Measurements from ENCODE around the gene FRMPD3.
"Not testable (repeated sequence)": the region's sequence is repeated elsewhere in the genome, so short reads cannot be mapped to it uniquely, and the experiment has no call there.

Gene FRMPD3

DNA sequence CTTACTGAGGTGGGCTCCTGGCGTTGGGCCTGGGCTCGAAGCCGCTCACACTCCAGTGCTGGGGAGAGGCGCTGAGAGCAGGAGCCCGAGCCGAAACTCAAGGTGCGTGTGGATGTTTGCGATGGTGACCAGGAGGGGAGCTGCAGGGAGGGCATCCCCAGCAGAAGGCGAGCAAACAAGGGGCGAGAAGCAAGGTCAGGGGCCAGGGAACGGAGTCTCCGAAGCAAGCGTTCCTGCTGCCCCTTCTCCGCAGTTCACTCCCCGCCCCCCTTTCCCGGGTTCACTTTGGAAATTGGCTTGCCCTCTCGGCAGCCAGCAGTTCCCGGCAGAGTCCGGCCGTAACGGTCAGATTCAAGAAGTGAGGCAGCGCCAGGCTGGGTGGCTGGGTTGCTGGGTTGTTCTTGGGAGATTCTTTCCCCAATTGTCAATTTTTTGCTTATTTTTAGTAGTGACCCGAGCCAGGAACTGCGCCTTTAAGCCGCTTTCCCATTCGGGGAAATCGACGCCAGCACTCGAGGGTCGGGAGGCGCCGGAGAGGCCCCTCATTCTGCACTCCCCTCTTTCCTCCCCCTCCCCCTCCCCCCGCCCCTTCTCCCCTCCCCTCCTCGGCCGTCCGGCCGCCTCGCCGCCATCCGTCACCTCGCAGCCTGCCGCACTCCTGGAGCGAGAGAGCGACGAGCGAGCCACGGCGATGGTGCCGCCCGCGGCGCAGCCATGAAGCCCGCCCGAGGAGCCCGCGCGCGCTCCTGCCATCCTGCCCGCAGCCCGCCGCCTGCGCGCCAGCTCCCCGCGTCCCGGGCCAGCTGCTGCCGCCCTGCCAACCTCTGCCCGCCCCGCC lies at the start of gene FRMPD3:
TSS of gene FRMPD3 (plus strand) at position 655 of the 838 bp plus-strand sequence. CDS start 76,937 bp downstream, outside the sequence.
- DNase-seq = no peak

DNA sequence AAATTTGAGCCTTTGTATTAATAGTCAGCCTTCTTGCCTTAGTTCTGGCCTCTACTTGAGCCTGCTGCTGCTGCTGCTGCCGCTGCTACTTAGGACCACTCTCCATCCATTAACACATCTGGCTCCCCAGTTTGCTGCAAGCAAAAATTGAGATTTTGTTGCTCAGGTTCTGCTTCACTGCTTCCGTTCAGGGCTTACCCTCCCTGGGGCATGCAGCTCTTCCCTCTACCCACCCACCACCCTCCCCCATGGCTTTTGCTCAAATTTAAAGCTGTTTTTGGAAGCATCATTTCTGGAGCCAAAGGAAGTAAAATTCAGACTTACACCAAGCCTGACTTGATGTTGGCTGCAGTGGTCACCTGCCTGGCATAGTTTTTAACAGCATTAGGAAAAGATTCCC lies 28.9 kb upstream of the FRMPD3 start:
- DNase-seq = no peak

DNA sequence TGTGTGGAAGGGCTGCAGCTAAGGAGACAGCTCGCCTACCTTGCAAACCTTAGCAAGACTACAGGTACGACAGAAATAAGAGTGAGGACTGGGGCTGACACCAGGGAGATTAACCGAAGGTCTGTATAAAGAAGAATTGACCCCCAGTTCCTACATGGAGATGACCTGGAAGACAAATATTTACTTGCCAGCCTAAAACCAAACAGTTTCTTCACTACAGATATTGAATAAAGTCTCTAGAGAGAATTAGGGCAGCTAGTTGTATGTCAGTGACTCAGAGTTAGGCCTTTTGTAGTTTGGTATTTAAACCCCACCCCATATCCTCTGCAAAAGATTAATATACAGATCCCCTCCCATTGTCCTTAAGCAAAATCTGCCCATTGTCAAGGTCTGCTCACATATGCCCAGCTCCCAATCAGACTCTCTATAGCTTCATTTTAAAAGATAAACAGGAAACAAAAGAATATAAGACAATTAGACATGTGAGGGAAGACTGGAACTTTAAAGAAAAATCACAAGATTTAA lies 28.1 kb upstream of the FRMPD3 start:
- DNase-seq = no peak

DNA sequence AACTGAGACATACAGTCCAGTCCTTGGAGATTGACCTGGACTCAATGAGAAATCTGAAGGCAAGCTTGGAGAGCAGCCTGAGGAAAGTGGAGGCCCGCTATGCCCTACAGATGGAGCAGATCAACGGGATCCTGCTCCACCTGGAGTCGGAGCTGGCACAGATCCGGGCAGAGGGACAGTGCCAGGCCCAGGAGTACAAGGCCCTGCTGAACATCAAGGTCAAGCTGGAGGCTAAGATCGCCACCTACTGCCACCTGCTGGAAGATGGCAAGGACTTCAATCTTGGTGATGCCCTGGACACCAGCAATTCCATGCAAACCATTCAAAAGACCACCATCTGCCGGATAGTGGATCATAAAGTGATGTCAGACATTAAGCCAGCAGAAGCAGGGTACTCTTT lies 20.4 kb upstream of the FRMPD3 start:
- DNase-seq = no peak

DNA sequence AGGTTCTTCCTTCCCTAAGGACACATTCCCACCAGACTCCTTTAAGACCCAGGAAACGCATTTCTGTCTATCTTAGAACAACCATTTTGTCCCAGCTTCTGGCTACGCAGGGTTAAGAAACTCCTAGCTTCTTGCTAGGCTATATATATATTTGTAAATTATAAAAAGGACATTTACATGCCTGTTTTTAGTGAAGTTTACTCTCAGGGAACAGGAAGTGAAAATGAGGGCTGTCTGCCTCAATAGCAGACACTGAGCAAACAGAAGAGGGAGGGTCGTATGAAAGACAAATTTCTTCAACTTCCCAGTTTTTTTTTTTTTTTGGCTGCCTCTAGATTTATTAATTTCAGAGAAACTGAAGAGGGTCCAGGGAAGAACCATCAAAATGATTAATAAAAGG lies 9.3 kb upstream of the FRMPD3 start:
- DNase-seq = no peak

DNA sequence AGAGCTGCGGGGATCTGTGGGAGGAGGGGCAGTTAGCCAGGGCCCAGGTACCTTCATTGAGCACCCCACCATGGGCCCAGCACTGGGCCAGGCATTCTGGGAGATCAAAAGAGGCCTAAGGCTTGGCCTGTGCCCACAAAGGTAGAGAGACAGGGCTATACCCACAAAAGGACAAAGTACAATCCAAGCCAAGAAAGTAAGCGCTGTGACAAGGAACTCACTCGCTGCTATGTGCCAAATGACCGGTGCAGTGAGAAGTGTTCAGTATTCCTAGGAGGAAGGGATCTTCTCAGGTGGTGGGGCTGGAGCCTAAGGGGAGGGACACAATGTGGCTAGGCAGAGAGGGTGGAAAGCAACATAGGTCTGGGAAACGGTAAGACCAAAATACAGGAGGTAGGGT lies 8.8 kb upstream of the FRMPD3 start:
- DNase-seq = no peak

DNA sequence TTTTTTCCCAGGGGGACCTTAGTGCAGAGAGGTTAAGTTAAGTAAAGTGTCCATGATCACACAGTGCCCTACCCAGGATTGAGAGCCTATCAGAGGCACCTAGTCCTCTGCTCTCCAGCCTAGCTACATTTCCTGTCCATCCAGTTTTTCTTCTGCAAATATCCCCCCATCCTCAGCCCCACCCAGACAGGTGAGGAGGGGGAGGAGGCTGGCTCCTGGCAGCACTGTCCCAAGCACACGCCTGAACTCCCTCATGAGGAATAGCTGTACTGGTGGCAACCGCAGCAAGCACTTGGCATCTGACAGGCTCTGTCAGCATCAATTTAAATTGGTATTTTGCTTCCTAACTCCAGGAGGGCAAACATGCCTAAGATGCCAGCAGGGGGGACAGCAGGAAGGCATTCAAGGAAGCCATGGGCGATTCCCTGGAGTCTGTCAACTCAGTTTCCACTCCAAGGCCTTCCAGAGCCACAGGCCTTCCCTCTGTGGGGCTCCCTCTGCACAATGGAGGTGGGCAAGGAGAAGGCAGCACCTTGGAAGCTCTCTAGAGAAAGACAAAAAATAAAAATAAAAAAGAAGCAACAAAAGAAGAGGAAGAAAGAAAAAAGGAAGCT lies 6.4 kb upstream of the FRMPD3 start:
- no peak for DNase-seq

DNA sequence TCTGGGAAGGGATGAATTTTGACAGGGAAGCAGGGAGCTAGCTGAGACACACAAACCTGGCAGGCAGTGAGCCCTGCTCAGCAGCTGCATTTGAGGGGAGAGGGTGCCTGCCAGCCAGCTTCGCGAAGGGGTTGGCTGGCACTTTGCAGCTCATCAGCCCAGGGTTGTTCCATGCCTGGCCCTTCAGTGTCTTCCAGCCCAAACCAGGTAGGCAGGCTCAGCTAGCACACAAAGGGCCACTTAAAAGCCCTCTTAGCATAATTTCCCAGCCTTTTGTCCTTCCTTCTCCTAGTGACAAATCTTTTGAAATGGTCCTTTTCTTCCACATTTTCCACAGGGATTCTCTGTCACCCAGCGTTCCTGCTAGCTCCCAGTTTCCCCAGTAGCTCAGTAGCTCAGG lies 4.3 kb upstream of the FRMPD3 start:
- DNase-seq = no peak

DNA sequence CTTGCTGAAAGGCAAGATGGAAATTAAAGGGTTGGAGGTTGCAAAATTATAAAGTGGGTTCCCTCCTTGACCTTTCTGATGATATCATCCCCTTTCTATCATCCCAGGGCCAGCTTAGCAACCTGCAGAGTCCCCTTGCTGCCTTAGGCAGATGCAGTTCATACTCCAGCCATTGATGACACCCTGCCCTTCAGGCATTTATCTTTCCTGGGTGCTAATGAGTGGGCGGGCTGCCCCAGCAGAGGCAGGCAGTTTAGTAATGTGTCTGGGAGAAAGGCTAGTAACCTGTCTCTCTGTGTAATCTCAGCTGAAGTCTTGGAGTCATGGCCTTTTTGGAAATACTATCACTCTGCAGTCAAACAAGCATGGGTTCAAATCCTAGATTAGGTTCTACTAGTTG lies 3.8 kb upstream of the FRMPD3 start:
- DNase-seq = no peak

DNA sequence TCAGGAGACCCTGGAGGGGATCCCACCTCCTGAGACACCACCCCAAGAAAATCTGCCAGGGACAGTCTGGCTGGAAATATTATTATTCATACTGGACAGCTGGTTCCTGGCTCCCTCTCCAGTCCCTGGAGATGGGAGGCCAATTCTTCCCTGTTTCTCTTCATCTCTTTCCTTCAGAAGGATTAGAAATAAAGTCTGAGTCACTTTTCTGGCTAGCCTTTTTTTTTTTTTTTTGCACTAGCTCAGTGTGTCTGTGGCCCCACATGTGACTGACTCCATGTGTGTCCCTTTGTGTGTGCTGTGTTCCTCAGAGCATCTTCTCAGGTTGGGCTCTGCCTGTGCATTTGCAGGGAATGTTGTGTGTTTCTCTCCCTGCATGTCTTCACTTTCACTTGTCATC lies 1.8 kb upstream of the FRMPD3 start:
- DNase-seq = no peak

DNA sequence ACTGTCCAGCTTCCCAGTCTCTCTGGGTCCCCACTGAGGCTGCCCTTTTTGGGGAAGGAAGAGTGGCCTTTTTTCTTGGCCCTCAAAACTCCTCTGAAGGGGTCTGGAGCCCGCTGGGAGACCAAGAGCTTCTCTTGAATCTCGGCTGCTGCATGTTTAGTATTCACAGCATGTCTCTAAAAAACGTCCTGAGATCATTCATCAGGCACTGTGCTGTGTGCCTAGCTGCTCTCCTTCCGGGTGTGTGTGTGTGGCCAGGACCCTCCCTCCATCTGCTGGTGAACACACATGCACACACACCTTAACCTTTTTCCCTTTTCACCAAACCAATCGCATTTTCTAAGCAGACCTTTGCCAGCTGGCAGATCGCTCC lies 841 bp upstream of the FRMPD3 start:
- no peak for DNase-seq

DNA sequence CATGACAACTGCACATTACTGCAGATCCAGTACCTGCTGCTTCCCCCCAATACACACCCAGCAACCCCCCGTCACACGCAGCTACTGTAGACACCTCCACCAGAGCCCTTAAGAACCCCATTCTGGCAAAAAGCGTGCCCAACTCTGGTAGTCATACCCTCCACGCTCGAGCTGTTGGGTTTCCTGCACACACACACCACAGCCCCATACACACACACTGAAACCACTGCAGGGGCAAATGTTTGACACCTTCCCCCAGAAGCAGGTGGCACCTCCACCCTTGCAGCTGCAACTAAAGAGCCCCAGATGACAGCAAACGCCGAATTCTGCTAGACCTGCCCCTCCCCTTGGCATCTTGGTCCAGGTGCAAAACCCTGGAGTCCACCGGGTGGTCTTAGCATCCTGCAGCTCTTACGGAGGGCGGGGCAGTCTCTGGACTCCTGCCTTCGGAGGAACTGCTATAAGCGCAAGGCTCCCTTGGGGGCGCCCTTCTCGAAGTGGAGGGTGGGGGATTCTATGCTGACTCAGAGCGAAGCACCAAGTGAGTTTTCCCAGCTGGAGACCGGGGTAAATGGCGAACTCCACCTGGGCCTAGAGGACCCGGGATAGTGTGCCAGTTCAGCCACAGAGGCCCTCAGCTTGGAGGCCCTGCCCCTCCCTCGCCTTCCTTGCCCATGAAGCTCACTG lies 1.5 kb downstream of the FRMPD3 start:
- DNase-seq = peak; percentile 7

DNA sequence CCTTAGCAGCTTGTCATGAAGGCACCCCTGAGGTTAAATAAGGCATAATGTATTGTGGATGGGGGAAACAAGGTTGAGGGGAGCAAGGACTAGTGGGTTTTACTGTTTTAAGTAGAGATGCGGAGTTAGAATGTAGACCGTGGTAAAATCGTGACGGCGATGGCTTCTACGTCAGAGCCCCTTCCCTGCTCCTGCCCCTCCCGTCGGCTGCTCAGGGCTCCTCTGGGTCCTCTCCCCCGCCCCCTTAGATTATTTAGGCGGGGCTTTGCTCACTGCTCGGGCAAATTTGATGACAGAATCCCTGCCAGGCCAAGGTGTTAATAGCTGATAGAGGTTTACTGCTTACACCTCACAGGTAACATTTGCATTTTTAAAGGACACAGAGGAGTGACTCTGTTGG lies 2.3 kb downstream of the FRMPD3 start:
- DNase-seq = no peak

DNA sequence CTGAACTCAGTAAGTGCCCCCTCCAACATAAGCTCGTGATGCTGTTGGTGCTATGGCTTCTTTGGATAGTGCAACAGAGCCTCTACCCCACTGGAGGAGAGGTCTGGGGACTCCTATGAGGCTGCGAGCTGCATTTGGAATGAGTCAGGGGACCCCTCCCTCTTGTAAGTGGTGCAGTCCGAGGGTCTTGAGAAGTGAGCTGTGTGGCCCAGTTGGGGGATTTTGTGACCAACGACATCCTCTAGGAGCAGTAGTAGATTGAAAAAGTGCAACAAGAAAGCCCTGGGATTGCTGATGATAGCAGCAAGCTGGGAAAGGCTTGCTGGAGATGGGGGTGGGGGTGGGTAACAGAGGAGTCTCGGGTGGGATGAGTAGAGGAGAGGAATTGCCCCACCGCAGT lies 3.1 kb downstream of the FRMPD3 start:
- DNase-seq = no peak

DNA sequence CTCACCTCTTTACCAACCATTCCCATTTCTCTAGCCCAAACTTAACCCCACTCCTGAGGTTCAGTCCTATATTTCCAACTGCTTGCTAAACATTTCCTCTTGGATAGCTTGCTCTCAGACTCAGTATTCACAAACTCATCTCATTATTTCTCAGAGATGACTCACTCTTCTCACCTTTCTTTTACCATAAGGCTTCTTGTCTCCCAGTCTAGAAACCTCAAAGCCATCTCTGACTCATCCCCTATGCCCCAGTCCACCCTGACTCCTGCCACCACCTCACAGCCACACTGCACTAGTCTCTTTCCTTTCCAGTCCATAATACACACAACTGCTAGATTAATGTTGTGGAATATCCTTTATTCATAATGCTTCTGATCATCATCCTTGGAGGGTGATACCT lies 4.8 kb downstream of the FRMPD3 start:
- peak; percentile 30 for DNase-seq

DNA sequence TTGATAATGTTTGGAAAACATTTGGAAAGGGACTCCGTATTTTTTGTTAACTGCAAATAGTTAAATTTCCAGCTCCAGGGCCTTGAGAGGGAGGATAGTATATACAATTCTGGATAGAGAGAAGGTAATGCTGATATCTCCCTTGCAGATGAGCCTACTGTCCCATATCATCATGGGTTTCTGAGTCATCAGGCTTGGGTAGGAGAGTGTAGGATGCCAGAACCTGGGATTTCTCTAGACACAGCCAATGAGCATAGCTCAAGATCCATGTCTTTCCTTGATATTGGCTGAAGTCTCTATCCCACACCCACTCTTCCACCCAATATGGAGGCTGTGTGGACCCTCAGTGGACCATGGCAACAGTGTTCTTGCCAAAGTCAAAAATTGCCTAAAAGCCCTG lies 7.8 kb downstream of the FRMPD3 start:
- no peak for DNase-seq

DNA sequence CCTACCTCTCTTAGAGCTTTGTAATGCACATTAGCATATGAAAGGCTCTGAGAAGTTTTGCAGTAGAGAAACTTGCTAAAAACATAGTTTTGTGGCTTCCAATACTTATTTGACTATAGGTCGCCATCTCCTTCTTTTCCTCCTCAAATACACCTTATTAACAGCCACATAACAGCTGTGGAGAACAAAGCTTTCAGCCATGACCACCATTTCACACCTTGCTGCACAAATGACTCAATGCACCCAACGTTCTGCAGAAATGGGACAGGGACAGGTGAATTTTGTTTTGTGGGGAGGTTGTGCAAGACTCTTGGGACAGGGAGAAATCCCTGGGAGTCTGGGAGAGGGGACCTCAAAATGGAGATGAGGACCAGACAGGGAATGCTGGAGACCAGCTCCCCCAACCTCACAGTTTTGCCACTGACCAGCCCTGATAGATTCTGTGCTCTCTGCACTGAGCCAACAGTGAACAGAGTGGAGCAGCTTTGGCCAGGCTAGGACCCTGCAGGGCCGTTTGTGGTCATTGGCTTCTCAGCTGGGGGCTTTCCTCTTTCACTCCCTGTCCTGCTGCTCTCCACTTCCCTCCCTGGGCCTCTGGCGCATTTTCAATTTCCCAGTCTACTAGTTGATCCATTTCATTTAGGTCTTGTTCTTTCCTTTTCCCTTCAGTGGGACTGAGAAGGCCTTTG lies 16.6 kb downstream of the FRMPD3 start:
- peak; percentile 17 for DNase-seq

DNA sequence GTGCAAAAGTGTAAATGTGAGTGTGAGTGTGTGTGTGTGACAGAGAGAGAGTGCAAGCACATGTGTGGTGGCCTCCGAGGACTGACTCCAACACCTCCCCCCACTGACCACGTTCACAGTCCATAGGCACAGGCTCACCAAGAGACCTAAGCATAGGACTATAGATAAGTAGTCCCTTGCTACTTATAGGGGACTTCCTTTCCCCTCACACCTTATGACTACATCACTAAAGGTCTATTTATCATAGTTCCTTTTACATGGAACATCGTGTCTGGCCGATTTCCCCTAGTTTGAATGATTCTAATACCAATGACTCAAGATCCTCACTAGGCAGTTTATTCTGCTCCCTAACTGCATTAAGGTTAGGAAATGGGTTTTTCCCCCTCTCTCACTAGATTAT lies 17.8 kb downstream of the FRMPD3 start:
- no peak for DNase-seq

DNA sequence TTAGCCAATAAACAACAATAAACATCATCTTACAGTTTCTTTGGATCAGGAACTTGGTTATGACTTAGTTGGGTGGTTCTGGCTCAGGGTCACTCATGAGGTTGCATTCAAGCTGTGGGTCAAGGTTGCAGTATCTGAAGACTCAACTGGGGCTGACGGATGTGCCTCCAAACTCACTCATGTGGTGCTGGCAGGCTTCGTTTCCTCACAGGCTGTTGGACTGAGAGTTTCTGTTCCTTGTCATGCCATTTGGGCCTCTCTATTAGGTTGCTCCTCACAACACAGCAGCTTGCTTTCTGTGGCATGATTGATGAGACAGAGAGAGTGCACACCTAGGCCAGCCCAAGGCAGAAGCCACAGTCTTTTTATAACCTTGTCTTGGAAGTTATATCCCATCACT lies 20.7 kb downstream of the FRMPD3 start:
- no peak for DNase-seq

DNA sequence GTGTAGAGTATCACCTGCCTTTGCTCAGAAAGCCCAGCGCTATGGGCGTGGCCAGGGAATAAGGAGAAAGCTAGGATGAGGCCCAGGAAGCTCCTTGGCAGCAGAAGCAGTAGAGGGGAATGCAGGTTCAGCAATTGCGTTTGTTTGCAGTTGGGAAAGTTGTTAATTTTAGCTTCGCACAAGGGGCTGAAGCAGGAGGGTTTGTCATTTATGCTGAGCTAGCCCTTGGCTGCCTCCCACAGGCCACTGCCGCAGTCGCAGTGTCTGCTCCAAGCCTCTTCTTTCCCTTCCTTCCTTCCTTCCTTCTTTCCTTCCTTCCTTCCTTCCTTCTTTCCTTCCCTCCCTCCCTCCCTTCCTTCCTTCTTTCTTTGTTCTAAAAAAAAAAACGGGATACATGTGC lies 21.5 kb downstream of the FRMPD3 start:
- DNase-seq = no peak

DNA sequence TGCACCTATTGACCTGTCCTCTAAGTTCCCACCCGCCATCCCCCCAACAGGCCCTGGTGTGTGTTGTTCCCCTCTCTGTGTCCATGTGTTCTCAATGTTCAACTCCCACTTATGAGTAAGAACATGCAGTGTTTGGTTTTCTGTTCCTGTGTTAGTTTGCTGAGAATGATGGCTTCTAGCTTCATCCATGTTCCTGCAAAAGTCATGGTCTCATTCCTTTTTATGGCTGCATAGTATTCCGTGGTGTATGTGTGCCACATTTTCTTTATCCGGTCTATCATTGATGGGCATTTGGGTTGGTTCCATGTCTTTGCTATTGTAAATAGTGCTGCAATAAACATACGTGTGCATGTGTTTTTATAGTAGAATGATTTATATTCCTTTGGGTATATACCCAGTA lies 22.0 kb downstream of the FRMPD3 start:
- DNase-seq = not testable (repeated sequence)

DNA sequence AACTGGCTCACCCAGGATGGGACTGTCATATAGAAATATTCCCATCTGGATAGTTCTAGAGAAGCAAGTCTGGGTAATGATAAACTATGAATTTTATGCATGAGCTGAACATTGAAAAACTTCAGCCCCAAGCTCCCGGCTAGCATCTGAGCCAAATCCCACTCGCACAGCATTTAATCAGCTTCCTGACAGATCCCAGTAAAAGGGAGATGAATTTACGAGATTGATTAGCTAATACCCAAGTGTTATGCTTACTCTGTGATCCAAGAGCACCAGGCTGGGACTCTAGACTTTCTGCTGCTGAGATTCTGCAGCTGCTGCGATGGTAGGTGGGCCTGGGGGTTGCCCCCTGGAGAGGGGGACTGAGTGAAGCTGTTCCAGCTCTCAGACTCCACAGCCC lies 28.0 kb downstream of the FRMPD3 start:
- DNase-seq = no peak

DNA sequence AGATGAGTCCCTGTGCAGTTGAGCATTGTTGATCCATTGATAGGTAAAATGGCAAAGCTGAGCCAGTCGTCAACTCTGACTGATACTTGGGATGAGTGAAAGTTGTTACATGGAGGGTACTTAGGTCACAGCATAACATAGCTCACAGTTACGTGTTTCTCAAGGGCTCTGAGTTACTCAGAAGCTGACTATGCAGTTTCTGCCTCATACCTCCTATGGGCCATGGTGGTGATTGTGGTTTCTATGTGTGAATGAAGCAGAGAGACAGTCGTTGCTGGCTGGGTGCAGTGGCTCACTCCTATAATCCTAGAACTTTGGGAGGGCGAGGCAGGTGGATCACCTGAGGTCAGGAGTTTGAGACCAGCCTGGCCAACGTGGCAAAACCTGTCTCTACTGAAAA lies 30.8 kb downstream of the FRMPD3 start:
- DNase-seq = peak; percentile 8
